GM10266 (cell line): ENCODE data around the gene MTHFD2.
"Not testable (repeated sequence)": the region's sequence is repeated elsewhere in the genome, so short reads cannot be mapped to it uniquely, and the experiment has no call there.

ENCODE experiments used
- DNase-seq: peaks from one replicate; pipeline ENCODE4 v3.0.0; 2012; ENCODE audit errors: extremely low spot score
- CTCF ChIP-seq: IDR thresholded peaks from 2 replicates; pipeline ENCODE4 v1.5.1; 2012; ENCODE audit warnings: mild to moderate bottlenecking, low read depth; ENCODE audit not compliant: control insufficient read depth, insufficient read depth; ENCODE audit errors: missing control alignments

MTHFD2 gene

GRCh38 chr2:74205596-74205995 is 7.2 kb downstream of the MTHFD2 start:
- no peak for TF ChIP-seq CTCF
- no peak for DNase-seq

GRCh38 chr2:74206180-74206688 is 7.8 kb downstream of the MTHFD2 start:
- DNase-seq: peak; percentile 57

GRCh38 chr2:74212702-74213410 is 14.4 kb downstream of the MTHFD2 start:
- no peak for DNase-seq
- no peak for TF ChIP-seq CTCF

More at GRCh38 chr2:74206180-74206688, 7.8 kb downstream of the MTHFD2 start:
- TF ChIP-seq CTCF: no peak

GRCh38 chr2:74215771-74216170 is 17.4 kb downstream of the MTHFD2 start:
- not testable (repeated sequence) for DNase-seq

- DNase-seq: no peak
- TF ChIP-seq CTCF: no peak
Measured at GRCh38 chr2:74216642-74217041, 18.2 kb downstream of the MTHFD2 start.

- no peak for DNase-seq
- no peak for TF ChIP-seq CTCF
Measured at GRCh38 chr2:74219846-74220486, 21.6 kb downstream of the MTHFD2 start.

- DNase-seq: no peak
- no peak for TF ChIP-seq CTCF
Measured at GRCh38 chr2:74221091-74221490, 22.7 kb downstream of the MTHFD2 start.
